ENCODE measurements around the gene BOD1.

DNA sequence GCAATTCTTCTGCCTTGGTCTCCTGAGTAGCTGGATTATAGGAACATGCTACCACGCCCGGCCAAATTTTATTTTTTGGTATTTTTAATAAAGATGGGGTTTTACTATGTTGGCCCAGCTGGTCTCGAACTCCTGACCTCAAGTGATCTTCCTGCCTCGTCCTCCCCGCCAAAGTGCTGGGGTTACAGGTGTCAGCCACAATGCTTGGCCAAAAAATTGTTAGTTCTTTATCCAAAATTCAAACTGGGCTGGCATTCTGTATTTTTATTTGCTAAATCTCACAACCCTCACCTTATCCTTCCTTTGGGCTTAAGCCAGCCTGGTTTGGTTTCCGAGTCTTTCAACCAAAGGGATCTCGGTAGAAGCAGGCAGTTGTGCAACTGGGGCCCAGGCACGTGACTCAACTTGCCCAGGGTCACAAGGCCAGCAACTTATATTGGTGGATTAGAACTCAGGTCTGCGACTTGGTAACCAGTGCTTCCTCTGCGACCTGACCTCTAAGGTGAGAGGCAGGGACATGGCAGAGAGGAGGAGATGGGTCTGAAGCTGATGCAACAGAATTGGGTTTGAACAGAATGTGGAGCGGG lies 26.5 kb upstream of the BOD1 start:
- TF ChIP-seq CTCF (conservative IDR thresholded peaks at IDR 0.05; ENCODE audit: low read length) (no peak), EZH2phosphoT487 (IDR thresholded peaks at IDR 0.05; ENCODE audit: borderline replicate concordance) (no peak)
